ENCODE measurements around the gene KLF9. TPM values are rescaled to one million over a fixed set of nuclear protein-coding genes. Genes with fewer than 3 reads are reported as not detected.
A peak's percentile ranks its signal among the peaks of the same experiment; 100 is the strongest.

KLF9 gene
- total and polyA plus RNA-seq, 12 donors = 27.3 to 67.4 (median 39.7) TPM

DNA sequence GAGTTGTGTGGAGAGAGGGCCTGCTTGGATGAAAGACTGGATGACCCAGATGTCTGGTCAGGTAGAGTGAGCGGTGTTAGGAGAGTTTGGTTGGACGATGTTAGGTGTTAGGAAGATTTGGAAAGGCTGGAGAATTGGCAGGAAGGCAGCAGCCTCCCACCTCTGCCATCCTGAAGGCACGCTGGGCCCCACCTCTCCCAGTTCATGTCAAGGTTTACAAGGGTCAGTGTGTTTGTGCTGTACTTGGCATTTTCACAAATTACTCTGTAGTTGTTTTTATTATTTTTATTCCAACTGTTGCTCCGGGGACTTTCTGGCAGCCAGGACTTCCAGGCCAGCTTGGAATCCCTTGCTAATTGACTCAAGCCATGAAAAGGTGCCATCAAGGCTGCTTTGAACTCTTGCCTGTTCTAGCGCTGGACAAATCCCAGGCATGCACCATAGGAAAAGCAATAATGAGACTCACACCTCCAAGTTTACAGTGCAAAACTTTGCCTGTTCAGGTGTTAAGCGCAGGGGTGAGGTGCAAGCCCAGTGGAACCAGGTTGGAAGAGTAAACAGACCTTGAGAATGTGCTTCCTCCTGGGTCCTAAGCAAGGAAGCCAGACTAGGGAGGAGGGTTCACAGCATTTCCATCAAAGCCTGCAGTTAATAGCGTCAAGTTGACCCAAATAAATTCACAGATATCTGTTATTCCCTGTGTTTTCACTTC lies 41.7 kb upstream of the KLF9 start:
- Histone ChIP-seq H3K36me3 (no peaks in the 10 kb centered on the region), H3K27me3 (no peaks in the 10 kb centered on the region), H3K9me3 (no peaks in the 10 kb centered on the region), H3K27ac (peak overlapping the region in 1 of 10 donors; percentile 0), H3K4me1 (peaks cover 0 to 10% (median 5%) of the 10 kb centered on the region in 9 donors), H3K4me3 (no peak overlapping the region)
- ATAC-seq (peak in 2 of 8 donors; percentile 19 to 24), DNase-seq (no peak)
- WGBS, 2 donors = 79 to 82% methylated on average over 7 of the region's 7 CpGs
- intact Hi-C loops (cut with DNase I) = no loop called here
- TF ChIP-seq, protein P1, sequence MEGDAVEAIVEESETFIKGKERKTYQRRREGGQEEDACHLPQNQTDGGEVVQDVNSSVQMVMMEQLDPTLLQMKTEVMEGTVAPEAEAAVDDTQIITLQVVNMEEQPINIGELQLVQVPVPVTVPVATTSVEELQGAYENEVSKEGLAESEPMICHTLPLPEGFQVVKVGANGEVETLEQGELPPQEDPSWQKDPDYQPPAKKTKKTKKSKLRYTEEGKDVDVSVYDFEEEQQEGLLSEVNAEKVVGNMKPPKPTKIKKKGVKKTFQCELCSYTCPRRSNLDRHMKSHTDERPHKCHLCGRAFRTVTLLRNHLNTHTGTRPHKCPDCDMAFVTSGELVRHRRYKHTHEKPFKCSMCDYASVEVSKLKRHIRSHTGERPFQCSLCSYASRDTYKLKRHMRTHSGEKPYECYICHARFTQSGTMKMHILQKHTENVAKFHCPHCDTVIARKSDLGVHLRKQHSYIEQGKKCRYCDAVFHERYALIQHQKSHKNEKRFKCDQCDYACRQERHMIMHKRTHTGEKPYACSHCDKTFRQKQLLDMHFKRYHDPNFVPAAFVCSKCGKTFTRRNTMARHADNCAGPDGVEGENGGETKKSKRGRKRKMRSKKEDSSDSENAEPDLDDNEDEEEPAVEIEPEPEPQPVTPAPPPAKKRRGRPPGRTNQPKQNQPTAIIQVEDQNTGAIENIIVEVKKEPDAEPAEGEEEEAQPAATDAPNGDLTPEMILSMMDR (IDR thresholded peaks at IDR 0.05) = no peak

GRCh38 chr9:70452365-70452764 lies 37.9 kb upstream of the KLF9 start:
- H3K27ac ChIP-seq = no peak overlapping the region
- H3K27me3 ChIP-seq = no peaks in the 10 kb centered on the region
- intact Hi-C loops (cut with DNase I) = no loop called here
- H3K36me3 ChIP-seq = no peaks in the 10 kb centered on the region
- ATAC-seq (peak in 4 of 8 donors; percentile 35 to 45 (median 42)), DNase-seq (no peak)
- H3K4me1 ChIP-seq = peaks cover 0 to 10% (median 5%) of the 10 kb centered on the region in 9 donors
- H3K4me3 ChIP-seq = no peak overlapping the region
- peaks cover 0 to 5% (median 0%) of the 10 kb centered on the region in 11 donors for H3K9me3 ChIP-seq
- TF ChIP-seq, protein P1 (IDR thresholded peaks at IDR 0.05) = no peak
- 67 to 80% methylated on average over 3 of the region's 3 CpGs for WGBS, 2 donors

- Histone ChIP-seq H3K4me3 (no peak overlapping the region), H3K4me1 (peaks cover 0 to 10% (median 5%) of the 10 kb centered on the region in 9 donors), H3K36me3 (no peaks in the 10 kb centered on the region), H3K9me3 (peaks cover 0 to 5% (median 0%) of the 10 kb centered on the region in 11 donors), H3K27ac (no peak overlapping the region), H3K27me3 (no peaks in the 10 kb centered on the region)
- intact Hi-C loops (cut with DNase I) = no loop called here
- TF ChIP-seq, protein P1 (IDR thresholded peaks at IDR 0.05) = no peak
- ATAC-seq (peak in 1 of 8 donors; percentile 34), DNase-seq (no peak)
- WGBS, 2 donors = 59 to 68% methylated on average over 5 of the region's 5 CpGs
These were observed 37.3 kb upstream of the KLF9 start for GRCh38 chr9:70451765-70452164.

DNA sequence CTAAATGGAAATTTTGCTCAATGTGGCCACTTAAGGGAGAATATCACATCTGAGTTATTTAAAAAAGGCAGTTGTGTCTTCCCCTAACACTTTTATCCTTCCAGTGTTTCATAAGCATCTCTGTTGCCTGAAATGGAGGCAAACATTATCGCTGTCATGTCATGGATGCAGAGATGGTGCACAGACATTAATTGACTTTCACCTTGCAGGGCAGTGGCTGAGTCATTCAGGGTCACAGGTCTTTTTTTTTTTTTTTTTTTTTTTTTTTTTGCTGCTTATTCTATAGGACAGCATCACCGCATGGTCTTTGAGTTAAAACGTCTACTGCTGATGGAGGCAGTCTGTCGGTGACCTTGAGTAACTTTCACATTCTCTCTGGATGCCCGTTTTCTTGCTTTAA lies 36.3 kb upstream of the KLF9 start:
- peaks cover 0 to 2% (median 0%) of the 10 kb centered on the region in 9 donors for H3K4me1 ChIP-seq
- H3K4me3 ChIP-seq = no peak overlapping the region
- ATAC-seq (no peak), DNase-seq (no peak)
- peaks cover 0 to 5% (median 0%) of the 10 kb centered on the region in 11 donors for H3K9me3 ChIP-seq
- TF ChIP-seq, protein P1 (IDR thresholded peaks at IDR 0.05) = no peak
- H3K27me3 ChIP-seq = no peaks in the 10 kb centered on the region
- 85 to 86% methylated on average over 5 of the region's 5 CpGs for WGBS, 2 donors
- H3K27ac ChIP-seq = no peak overlapping the region
- no peaks in the 10 kb centered on the region for H3K36me3 ChIP-seq
- intact Hi-C loops (cut with DNase I) = no loop called here
